Fibroblast of pulmonary artery (primary cell): ENCODE data around the gene RAB7A.

Experiments used
- DNase-seq: peaks from one replicate; pipeline ENCODE4 v3.0.0-alpha.2; 2010; ENCODE audit warnings: low read depth
- H3K4me3 ChIP-seq: replicated peaks from 2 replicates; pipeline ENCODE4 v1.5.1; 2011; ENCODE audit warnings: low read depth, mild to moderate bottlenecking, control low read depth, low read length, moderate library complexity
- CTCF ChIP-seq: IDR thresholded peaks from 2 replicates; pipeline ENCODE4 v1.5.1; 2011; ENCODE audit warnings: mild to moderate bottlenecking, control low read depth, low read length, inconsistent platforms; ENCODE audit errors: missing control alignments

RAB7A gene

GRCh38 chr3:128850544-128850943 lies 124.6 kb downstream of the RAB7A start:
- DNase-seq = no peak
- TF ChIP-seq CTCF = no peak
- H3K4me3 ChIP-seq = no peak overlapping the region

GRCh38 chr3:128851601-128852000 lies 125.6 kb downstream of the RAB7A start:
- TF ChIP-seq CTCF = no peak
- DNase-seq = no peak
- H3K4me3 ChIP-seq = no peak overlapping the region

- H3K4me3 ChIP-seq = no peak overlapping the region
- no peak for TF ChIP-seq CTCF
- DNase-seq = no peak
These were observed 127.8 kb downstream of the RAB7A start for GRCh38 chr3:128853826-128854225.

- TF ChIP-seq CTCF = no peak
- no peak for DNase-seq
- no peak overlapping the region for H3K4me3 ChIP-seq
These were observed 128.5 kb downstream of the RAB7A start for GRCh38 chr3:128854475-128854874.

- DNase-seq = no peak
- no peak for TF ChIP-seq CTCF
- no peak overlapping the region for H3K4me3 ChIP-seq
These were observed 129.6 kb downstream of the RAB7A start for GRCh38 chr3:128855569-128855968.

- no peak overlapping the region for H3K4me3 ChIP-seq
These were observed 132.2 kb downstream of the RAB7A start for GRCh38 chr3:128858167-128858566.

More at GRCh38 chr3:128858167-128858566, 132.2 kb downstream of the RAB7A start:
- no peak for DNase-seq
- TF ChIP-seq CTCF = no peak
